ENCODE data around the gene COPB1.

DNA sequence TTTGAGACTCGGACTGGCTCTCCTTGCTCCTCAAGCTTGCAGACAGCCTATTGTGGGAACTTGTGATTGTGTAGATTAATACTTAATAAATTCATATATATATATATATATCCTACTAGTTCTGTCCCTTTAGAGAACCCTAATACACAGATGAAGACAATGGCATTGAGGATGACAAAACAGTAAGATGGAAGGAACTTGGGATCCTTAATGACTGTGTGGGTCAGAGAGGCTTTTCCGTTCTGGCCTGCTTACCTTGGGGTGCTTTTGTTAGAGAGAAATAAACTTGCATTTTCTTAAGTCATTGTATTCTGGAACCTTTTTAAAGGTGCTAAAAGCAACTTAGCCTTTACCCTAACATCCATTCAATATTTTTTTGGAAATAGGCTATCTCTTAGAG is 91.0 kb downstream of the COPB1 start:
- TF ChIP-seq, protein P1, sequence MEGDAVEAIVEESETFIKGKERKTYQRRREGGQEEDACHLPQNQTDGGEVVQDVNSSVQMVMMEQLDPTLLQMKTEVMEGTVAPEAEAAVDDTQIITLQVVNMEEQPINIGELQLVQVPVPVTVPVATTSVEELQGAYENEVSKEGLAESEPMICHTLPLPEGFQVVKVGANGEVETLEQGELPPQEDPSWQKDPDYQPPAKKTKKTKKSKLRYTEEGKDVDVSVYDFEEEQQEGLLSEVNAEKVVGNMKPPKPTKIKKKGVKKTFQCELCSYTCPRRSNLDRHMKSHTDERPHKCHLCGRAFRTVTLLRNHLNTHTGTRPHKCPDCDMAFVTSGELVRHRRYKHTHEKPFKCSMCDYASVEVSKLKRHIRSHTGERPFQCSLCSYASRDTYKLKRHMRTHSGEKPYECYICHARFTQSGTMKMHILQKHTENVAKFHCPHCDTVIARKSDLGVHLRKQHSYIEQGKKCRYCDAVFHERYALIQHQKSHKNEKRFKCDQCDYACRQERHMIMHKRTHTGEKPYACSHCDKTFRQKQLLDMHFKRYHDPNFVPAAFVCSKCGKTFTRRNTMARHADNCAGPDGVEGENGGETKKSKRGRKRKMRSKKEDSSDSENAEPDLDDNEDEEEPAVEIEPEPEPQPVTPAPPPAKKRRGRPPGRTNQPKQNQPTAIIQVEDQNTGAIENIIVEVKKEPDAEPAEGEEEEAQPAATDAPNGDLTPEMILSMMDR (IDR thresholded peaks at IDR 0.05 in 2 of 3, conservative IDR thresholded peaks at IDR 0.05 in 1 of 3; ENCODE audit: insufficient read depth in 2 of 3, low read depth in 1 of 3, low read length in 3 of 3) = no peak
- TF ChIP-seq BRCA1 (IDR thresholded peaks at IDR 0.05) = no peak
- no peak for TF ChIP-seq BRCA1 (CRISPR knock-in tag; IDR thresholded peaks at IDR 0.05)
- TF ChIP-seq U2AF2 (optimal IDR thresholded peaks at IDR 0.05; ENCODE audit: low read depth, low read length) = no peak
- TF ChIP-seq SNRNP70 (optimal IDR thresholded peaks at IDR 0.05; ENCODE audit: low read depth, low read length) = no peak
- TF ChIP-seq, protein P2, sequence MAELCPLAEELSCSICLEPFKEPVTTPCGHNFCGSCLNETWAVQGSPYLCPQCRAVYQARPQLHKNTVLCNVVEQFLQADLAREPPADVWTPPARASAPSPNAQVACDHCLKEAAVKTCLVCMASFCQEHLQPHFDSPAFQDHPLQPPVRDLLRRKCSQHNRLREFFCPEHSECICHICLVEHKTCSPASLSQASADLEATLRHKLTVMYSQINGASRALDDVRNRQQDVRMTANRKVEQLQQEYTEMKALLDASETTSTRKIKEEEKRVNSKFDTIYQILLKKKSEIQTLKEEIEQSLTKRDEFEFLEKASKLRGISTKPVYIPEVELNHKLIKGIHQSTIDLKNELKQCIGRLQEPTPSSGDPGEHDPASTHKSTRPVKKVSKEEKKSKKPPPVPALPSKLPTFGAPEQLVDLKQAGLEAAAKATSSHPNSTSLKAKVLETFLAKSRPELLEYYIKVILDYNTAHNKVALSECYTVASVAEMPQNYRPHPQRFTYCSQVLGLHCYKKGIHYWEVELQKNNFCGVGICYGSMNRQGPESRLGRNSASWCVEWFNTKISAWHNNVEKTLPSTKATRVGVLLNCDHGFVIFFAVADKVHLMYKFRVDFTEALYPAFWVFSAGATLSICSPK (IDR thresholded peaks at IDR 0.05; ENCODE audit: borderline replicate concordance) = no peak
- TF ChIP-seq CBX3 (IDR thresholded peaks at IDR 0.05; ENCODE audit: borderline replicate concordance in 1 of 2, low read length in 2 of 2) = no peak
- TF ChIP-seq, protein P3, sequence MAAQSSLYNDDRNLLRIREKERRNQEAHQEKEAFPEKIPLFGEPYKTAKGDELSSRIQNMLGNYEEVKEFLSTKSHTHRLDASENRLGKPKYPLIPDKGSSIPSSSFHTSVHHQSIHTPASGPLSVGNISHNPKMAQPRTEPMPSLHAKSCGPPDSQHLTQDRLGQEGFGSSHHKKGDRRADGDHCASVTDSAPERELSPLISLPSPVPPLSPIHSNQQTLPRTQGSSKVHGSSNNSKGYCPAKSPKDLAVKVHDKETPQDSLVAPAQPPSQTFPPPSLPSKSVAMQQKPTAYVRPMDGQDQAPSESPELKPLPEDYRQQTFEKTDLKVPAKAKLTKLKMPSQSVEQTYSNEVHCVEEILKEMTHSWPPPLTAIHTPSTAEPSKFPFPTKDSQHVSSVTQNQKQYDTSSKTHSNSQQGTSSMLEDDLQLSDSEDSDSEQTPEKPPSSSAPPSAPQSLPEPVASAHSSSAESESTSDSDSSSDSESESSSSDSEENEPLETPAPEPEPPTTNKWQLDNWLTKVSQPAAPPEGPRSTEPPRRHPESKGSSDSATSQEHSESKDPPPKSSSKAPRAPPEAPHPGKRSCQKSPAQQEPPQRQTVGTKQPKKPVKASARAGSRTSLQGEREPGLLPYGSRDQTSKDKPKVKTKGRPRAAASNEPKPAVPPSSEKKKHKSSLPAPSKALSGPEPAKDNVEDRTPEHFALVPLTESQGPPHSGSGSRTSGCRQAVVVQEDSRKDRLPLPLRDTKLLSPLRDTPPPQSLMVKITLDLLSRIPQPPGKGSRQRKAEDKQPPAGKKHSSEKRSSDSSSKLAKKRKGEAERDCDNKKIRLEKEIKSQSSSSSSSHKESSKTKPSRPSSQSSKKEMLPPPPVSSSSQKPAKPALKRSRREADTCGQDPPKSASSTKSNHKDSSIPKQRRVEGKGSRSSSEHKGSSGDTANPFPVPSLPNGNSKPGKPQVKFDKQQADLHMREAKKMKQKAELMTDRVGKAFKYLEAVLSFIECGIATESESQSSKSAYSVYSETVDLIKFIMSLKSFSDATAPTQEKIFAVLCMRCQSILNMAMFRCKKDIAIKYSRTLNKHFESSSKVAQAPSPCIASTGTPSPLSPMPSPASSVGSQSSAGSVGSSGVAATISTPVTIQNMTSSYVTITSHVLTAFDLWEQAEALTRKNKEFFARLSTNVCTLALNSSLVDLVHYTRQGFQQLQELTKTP (IDR thresholded peaks at IDR 0.05; ENCODE audit: low read depth in 1 of 2, partially characterized antibody in 2 of 2) = no peak
- no peak for TF ChIP-seq SMARCA5 (IDR thresholded peaks at IDR 0.05)
- no peak for TF ChIP-seq SPI1 (IDR thresholded peaks at IDR 0.05; ENCODE audit: borderline replicate concordance, low read depth, low read length)

Data from K562 (cell line).